GM19238 (cell line): ENCODE measurements around the gene NCDN.

Source experiments
- DNase-seq: peaks from one replicate; pipeline ENCODE4 v3.0.0; 2011; ENCODE audit warnings: low spot score; ENCODE audit not compliant: insufficient read length

NCDN gene

GRCh38 chr1:35589516-35590427, 32.2 kb downstream of the NCDN start:
- no peak for DNase-seq

- no peak for DNase-seq
Observed at GRCh38 chr1:35590476-35591040, 33.0 kb downstream of the NCDN start.

GRCh38 chr1:35591211-35591610, 33.6 kb downstream of the NCDN start:
- DNase-seq = no peak

GRCh38 chr1:35592991-35593769, 35.6 kb downstream of the NCDN start:
- no peak for DNase-seq

- no peak for DNase-seq
Observed at GRCh38 chr1:35594005-35594760, 36.6 kb downstream of the NCDN start.

- DNase-seq = no peak
Observed at GRCh38 chr1:35595684-35596083, 38.1 kb downstream of the NCDN start.

GRCh38 chr1:35597870-35598269, 40.3 kb downstream of the NCDN start:
- DNase-seq = no peak

- DNase-seq = no peak
Observed at GRCh38 chr1:35598895-35599294, 41.3 kb downstream of the NCDN start.

GRCh38 chr1:35599411-35599810, 41.8 kb downstream of the NCDN start:
- no peak for DNase-seq

- DNase-seq = no peak
Observed at GRCh38 chr1:35600593-35600992, 43.0 kb downstream of the NCDN start.

- DNase-seq = no peak
Observed at GRCh38 chr1:35603468-35603867, 45.9 kb downstream of the NCDN start.

GRCh38 chr1:35603941-35604340, 46.3 kb downstream of the NCDN start:
- no peak for DNase-seq

GRCh38 chr1:35605071-35605866, 47.7 kb downstream of the NCDN start:
- DNase-seq = no peak

- DNase-seq = no peak
Observed at GRCh38 chr1:35605867-35606182, 48.2 kb downstream of the NCDN start.

GRCh38 chr1:35611655-35612054, 54.1 kb downstream of the NCDN start:
- DNase-seq = no peak

- no peak for DNase-seq
Observed at GRCh38 chr1:35615440-35615839, 57.8 kb downstream of the NCDN start.
